ENCODE data around the gene SGTB. TPM values are rescaled to one million over a fixed set of nuclear protein-coding genes. Genes with fewer than 3 reads are reported as not detected.

Gene SGTB
- total and polyA plus RNA-seq, 2 of the 8 experiments (the other 6 are each of a cell fraction or from before 2014, with no cell fraction given) = 2.2 to 18.7 TPM

- no peak overlapping the region for H2BK12ac ChIP-seq (ENCODE audit: low read depth, low read length)
- no peak overlapping the region for H3K14ac ChIP-seq (ENCODE audit: insufficient read length)
- H4K5ac ChIP-seq (ENCODE audit: insufficient read length, low read depth, low read length) = no peak overlapping the region
- H3K27ac ChIP-seq (ENCODE audit: low read depth, low read length) = no peak overlapping the region
- no peak overlapping the region for H3K4me2 ChIP-seq (ENCODE audit: insufficient read depth in 1 of 2, low read depth in 2 of 2, low read length in 2 of 2)
- H3K4me1 ChIP-seq (replicated peaks in 1 of 4; ENCODE audit: control insufficient read depth in 3 of 4, insufficient read depth in 4 of 4, low read length in 3 of 4) = no peaks in the 10 kb centered on the region
- 88% methylated on average over 1 of the region's 1 CpG; no CpG with 5 or more reads in 1 of the 2 experiments for WGBS, 2 experiments (ENCODE audit: extremely low coverage in 1 of 2, insufficient coverage in 1 of 2, insufficient read length in 1 of 2, insufficient replicate concordance in 2 of 2, low coverage in 1 of 2, low lambda C conversion rate in 2 of 2, missing lambda C conversion rate in 1 of 2)
- H3K23me2 ChIP-seq (ENCODE audit: low read depth, low read length) = no peaks in the 10 kb centered on the region
- no peak overlapping the region for H3K4me3 ChIP-seq (ENCODE audit: extremely low read depth in 1 of 4, insufficient read depth in 2 of 4, low read depth in 3 of 4, low read length in 4 of 4)
- no peak overlapping the region for H2AK5ac ChIP-seq (ENCODE audit: low read depth, low read length)
- DNase-seq (ENCODE audit: low read depth in 1 of 2, low spot score in 2 of 2) (no peak), FAIRE-seq (no peak)
- H3K36me3 ChIP-seq (ENCODE audit: control insufficient read depth in 2 of 4, insufficient read depth in 4 of 4, low read length in 3 of 4) = peaks cover 0 to 15% (median 2%) of the 10 kb centered on the region in 4 experiments; a peak in 3 of 8 replicates
- H2AFZ ChIP-seq (ENCODE audit: low read length) = no peak overlapping the region
- no peak overlapping the region for H4K8ac ChIP-seq (ENCODE audit: extremely low read depth, insufficient read depth, low read length)
- no peak overlapping the region for H2BK5ac ChIP-seq (ENCODE audit: low read depth, low read length)
- H3K18ac ChIP-seq (ENCODE audit: extremely low read depth, low read length) = no peak overlapping the region
- H3K79me2 ChIP-seq (ENCODE audit: control insufficient read depth in 1 of 2, insufficient read depth in 2 of 2, low read length in 2 of 2) = no peaks in the 10 kb centered on the region; a peak in 1 of 4 replicates
- POLR2A ChIA-PET (ENCODE audit: partially characterized antibody) = no interaction called here
- no peak overlapping the region for H2BK15ac ChIP-seq (ENCODE audit: low read length)
- no peaks in the 10 kb centered on the region for H3K9me3 ChIP-seq (ENCODE audit: insufficient read depth in 2 of 2, low read depth in 1 of 2, low read length in 1 of 2)
- no peak overlapping the region for H4K91ac ChIP-seq (replicated peaks; ENCODE audit: insufficient read length, low read length)
- H4K20me1 ChIP-seq (replicated peaks in 1 of 2; ENCODE audit: control insufficient read depth in 1 of 2, insufficient read depth in 2 of 2, low read length in 2 of 2) = peaks cover 0 to 3% of the 10 kb centered on the region in 2 experiments
- H2BK120ac ChIP-seq (replicated peaks; ENCODE audit: low read depth, low read length) = no peak overlapping the region
- no peak overlapping the region for H3K9ac ChIP-seq (replicated peaks in 1 of 4; ENCODE audit: extremely low read depth in 1 of 4, low read depth in 3 of 4, low read length in 3 of 4)
- H3K23ac ChIP-seq (ENCODE audit: insufficient read length) = no peak overlapping the region
- H2BK20ac ChIP-seq (ENCODE audit: low read length) = no peak overlapping the region
- CTCF ChIA-PET (ENCODE audit: partially characterized antibody) = interaction anchor here (1.2 kb wide), 2 partner anchors 16 to 22 kb away, joined by 3 read pairs; no protein-coding TSS in a partner anchor
- H3K4ac ChIP-seq (replicated peaks; ENCODE audit: insufficient read length, low read depth, low read length) = no peak overlapping the region
- no peaks in the 10 kb centered on the region for H3K79me1 ChIP-seq (ENCODE audit: low read depth, low read length)
- no peaks in the 10 kb centered on the region for H3K27me3 ChIP-seq (replicated peaks in 1 of 4; ENCODE audit: control insufficient read depth in 3 of 4, extremely low read depth in 1 of 4, insufficient read depth in 3 of 4, low read length in 3 of 4)
- no peak overlapping the region for H3K56ac ChIP-seq (replicated peaks; ENCODE audit: insufficient read length, low read depth, low read length)
- TF ChIP-seq USF2 (IDR thresholded peaks at IDR 0.05; ENCODE audit: low read length) = no peak
- TF ChIP-seq PHF8 (conservative IDR thresholded peaks at IDR 0.05; ENCODE audit: low read depth, low read length) = no peak
- no peak for TF ChIP-seq CBX5 (IDR thresholded peaks at IDR 0.05; ENCODE audit: low read depth, low read length)
- no peak for TF ChIP-seq SAP30 (IDR thresholded peaks at IDR 0.05; ENCODE audit: insufficient read depth, insufficient replicate concordance, low read length)
- no peak for TF ChIP-seq POLR2AphosphoS5 (IDR thresholded peaks at IDR 0.05; ENCODE audit: low read depth, low read length)
- no peak for TF ChIP-seq KDM4A (IDR thresholded peaks at IDR 0.05; ENCODE audit: low read depth, low read length, severe bottlenecking)
- TF ChIP-seq RFX5 (IDR thresholded peaks at IDR 0.05; ENCODE audit: borderline replicate concordance, low read depth, low read length) = no peak
- no peak for TF ChIP-seq ATF2 (IDR thresholded peaks at IDR 0.05; ENCODE audit: low read length)
- no peak for TF ChIP-seq NRF1 (IDR thresholded peaks at IDR 0.05; ENCODE audit: low read depth, low read length)
- no peak for TF ChIP-seq CREB1 (IDR thresholded peaks at IDR 0.05)
- no peak for TF ChIP-seq CTBP2 (IDR thresholded peaks at IDR 0.05; ENCODE audit: borderline replicate concordance, insufficient read depth, insufficient read length, low read length)
Observed at GRCh38 chr5:65672796-65673195, 49.1 kb downstream of the SGTB start.
